NK-92 (cell line): ENCODE data around the gene HOXB8.

Experiments
- DNase-seq: peaks from one replicate; lab custom pipeline; 2025; ENCODE audit not compliant: unreplicated experiment; lab: John Stamatoyannopoulos, UW

HOXB8 gene

GRCh38 chr17:48610282-48611211 lies 4.5 kb downstream of the HOXB8 start, which contains the start of gene HOXB7:
TSS of gene HOXB7 (minus strand) at chr17:48611017. CDS start at chr17:48610918, 99 bp downstream.
- DNase-seq: no peak

GRCh38 chr17:48609759-48610281 lies 5.3 kb downstream of the HOXB8 start:
- DNase-seq: no peak

GRCh38 chr17:48609033-48609432 lies 6.1 kb downstream of the HOXB8 start:
- no peak for DNase-seq

- no peak for DNase-seq
These were observed 6.6 kb downstream of the HOXB8 start for GRCh38 chr17:48608494-48608834.

- DNase-seq: no peak
These were observed 8.0 kb downstream of the HOXB8 start for GRCh38 chr17:48606892-48607614.

DNA sequence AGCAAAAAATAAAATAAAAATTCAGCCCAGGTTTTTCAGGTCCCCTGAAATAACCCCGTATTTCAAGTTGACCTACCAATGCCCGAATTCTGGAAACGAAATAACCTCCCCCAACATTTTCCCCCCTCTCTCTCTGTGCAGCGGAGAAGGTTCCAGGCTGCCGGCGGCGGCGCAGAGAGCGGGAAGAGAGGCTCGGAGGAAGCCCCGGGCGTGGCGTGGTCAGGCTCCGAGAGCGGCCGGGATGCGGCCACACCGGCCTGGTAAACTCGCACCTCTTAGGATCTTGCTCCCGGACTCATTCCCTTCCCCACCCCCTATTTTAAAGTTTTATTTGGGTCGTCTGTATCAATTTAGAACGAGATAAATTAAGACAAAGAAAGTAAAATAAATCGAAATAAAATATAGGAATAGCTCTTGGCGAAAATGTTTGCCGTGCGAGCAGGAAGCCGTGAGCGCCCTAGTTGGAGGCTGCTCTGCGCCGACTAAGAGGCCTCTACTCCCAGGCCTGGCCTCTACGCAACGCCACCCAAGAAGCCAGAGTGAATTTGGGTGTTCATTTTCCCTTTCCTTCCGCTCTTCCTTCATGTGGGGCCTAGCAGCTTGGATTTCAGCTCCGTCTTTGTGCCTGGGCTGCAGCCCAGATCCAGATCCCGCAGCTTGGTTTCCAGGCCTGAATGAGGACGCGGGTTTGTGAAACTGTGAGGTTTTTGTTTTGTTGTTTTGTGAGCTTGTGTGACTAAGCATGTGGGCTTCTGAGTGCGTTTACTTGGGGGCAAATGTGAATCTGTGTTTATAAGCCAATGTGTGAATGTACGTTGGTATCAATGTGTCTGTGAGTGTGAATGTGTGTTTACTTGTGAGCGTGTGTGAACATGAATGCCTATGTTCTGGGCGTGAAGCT lies 8.9 kb downstream of the HOXB8 start:
- DNase-seq: no peak

- no peak for DNase-seq
These were observed 9.6 kb downstream of the HOXB8 start for GRCh38 chr17:48605409-48605919.

GRCh38 chr17:48604770-48605329 lies 10.2 kb downstream of the HOXB8 start, which contains the start of gene HOXB6:
TSS of gene HOXB6 (minus strand) at chr17:48604986. CDS start at chr17:48598150, 6,836 bp downstream.
- no peak for DNase-seq

- DNase-seq: no peak
These were observed 10.9 kb downstream of the HOXB8 start for GRCh38 chr17:48603959-48604769.

DNA sequence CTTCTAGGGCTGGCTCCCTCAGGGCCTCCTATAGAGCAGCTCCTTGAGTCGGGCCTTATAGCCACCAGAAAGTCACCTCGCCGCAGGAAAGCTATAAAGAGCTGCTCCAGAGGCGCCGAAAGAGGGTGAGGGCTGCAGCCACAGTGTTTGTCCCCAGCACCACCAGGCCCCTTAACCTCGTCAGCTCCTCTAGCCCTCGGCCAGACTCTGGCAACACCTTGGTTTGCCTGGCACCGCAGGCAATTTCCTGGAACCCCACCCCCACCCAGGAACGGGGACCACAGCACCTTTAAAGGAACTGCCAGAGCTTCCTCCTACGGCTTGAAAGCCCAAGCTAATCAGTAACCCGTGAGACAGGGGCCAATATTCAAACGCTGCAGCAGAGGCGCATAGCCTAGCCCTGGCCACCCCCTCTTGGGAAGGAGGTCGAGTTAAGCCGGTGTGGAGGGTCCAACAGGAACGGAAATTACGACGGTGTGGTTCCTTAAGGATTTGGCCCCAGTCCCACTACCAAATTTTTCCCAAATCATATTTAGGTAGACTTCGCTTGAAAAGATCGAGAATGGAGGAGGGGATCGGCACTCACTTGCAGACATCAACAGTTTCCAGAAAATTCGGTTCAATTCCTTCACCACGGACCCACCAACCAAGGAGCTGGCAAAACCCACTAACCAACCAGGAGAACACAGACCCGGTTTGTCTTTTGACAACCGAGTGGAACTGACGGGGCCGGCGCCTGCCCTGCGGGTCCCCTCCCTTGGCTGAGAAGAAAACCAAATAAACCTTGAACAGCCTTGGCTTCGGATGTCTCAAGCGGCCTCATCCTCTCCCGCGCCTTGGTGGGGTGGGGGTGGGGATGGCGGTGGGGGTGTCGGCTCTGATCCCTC lies 13.3 kb downstream of the HOXB8 start:
- no peak for DNase-seq

DNA sequence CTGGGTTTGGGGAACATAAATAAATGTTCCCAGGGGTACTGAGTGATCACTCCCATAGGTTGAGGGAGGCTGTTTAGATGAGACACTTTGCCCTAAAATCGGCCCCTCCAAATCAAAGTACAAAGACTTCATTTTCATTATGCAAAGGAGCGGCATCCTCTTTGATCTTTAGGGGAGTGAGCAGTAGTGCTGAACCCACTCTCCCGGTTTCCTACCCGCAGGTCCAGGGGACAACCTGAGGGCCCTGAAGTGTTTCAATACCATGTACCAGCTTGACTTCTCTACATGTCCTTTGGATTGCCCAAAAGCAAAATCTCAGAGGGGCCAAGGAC lies 13.9 kb downstream of the HOXB8 start:
- no peak for DNase-seq

- no peak for DNase-seq
These were observed 14.6 kb downstream of the HOXB8 start for GRCh38 chr17:48600244-48601098.

DNA sequence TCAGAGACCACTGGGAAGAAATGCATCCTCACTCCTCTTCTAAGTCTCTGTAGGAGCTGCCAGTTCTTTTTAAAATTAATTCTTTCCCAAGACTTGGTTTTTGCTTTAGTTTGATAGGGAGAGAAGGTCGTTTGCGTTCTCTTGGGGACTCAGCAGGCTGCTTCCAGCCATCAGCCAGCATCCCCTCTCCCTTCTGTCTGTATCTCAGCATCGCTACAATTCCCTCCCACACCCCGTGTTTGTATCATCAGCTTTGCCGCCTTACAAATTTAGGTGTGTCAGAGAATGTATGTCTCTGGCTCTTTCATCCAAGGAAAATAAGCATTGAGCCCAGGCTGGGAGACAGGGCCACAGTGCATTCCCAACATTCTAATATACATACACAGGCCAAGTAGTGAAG lies 15.7 kb downstream of the HOXB8 start:
- DNase-seq: no peak

DNA sequence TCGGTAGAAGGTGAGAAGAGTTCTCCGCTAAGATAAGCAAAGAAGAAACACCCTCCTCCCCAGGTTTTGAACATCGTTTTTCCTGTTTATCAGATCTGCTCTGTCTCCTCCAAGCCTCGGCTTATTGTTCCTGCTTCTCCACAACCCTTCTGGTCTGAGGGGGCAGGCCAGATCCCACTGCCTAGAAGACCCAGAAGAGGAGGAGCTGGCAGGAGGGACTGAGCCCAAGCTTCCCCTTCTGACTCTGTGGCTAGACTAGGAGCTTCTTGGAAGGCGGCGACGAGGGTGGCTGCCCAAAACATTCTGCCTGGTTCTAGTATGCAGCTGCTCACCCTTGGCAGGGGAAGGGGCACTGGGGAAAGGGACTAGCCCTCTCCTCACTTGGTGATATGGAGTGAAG lies 16.4 kb downstream of the HOXB8 start:
- no peak for DNase-seq

- DNase-seq: no peak
These were observed 17.1 kb downstream of the HOXB8 start for GRCh38 chr17:48597778-48598631.

- DNase-seq: no peak
These were observed 17.6 kb downstream of the HOXB8 start for GRCh38 chr17:48597528-48597777.
